Muscle layer of colon (tissue), 2 donors: ENCODE results near the gene NDUFAF3.
A peak's percentile ranks its signal among the peaks of the same experiment; 100 is the strongest.

Experiments used
- H3K27ac ChIP-seq: one replicate; pipeline ENCODE4 v1.7.0; 2013; ENCODE audit warnings: low read depth, mild to moderate bottlenecking, low read length, moderate library complexity
- H3K27me3 ChIP-seq, 2 donors: one replicate each; pipeline ENCODE4 v1.7.0; 2013; ENCODE audit warnings: low read length in 2 of 2, mild to moderate bottlenecking in 2 of 2; ENCODE audit not compliant: insufficient read depth in 2 of 2, control insufficient read depth in 1 of 2
- H3K36me3 ChIP-seq: one replicate; pipeline ENCODE4 v1.7.0; 2013; ENCODE audit warnings: mild to moderate bottlenecking, low read length; ENCODE audit not compliant: insufficient read depth
- H3K4me1 ChIP-seq: one replicate; pipeline ENCODE4 v1.7.0; 2013; ENCODE audit warnings: mild to moderate bottlenecking, low read length; ENCODE audit not compliant: insufficient read depth
- H3K4me3 ChIP-seq, 2 donors: one replicate each; pipeline ENCODE4 v1.7.0; 2013; ENCODE audit warnings: low read length in 2 of 2, low read depth in 1 of 2, mild to moderate bottlenecking in 1 of 2, moderate library complexity in 1 of 2
- H3K9ac ChIP-seq: one replicate; pipeline ENCODE4 v1.7.0; 2013; ENCODE audit warnings: low read length
- H3K9me3 ChIP-seq: one replicate; pipeline ENCODE4 v1.7.0; 2013; ENCODE audit warnings: mild to moderate bottlenecking, low read length
- donor health status: abdominal sarcoma.
- donor health status: Adenocarcinoma of cecum.

NDUFAF3 gene, protein sequence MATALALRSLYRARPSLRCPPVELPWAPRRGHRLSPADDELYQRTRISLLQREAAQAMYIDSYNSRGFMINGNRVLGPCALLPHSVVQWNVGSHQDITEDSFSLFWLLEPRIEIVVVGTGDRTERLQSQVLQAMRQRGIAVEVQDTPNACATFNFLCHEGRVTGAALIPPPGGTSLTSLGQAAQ

DNA sequence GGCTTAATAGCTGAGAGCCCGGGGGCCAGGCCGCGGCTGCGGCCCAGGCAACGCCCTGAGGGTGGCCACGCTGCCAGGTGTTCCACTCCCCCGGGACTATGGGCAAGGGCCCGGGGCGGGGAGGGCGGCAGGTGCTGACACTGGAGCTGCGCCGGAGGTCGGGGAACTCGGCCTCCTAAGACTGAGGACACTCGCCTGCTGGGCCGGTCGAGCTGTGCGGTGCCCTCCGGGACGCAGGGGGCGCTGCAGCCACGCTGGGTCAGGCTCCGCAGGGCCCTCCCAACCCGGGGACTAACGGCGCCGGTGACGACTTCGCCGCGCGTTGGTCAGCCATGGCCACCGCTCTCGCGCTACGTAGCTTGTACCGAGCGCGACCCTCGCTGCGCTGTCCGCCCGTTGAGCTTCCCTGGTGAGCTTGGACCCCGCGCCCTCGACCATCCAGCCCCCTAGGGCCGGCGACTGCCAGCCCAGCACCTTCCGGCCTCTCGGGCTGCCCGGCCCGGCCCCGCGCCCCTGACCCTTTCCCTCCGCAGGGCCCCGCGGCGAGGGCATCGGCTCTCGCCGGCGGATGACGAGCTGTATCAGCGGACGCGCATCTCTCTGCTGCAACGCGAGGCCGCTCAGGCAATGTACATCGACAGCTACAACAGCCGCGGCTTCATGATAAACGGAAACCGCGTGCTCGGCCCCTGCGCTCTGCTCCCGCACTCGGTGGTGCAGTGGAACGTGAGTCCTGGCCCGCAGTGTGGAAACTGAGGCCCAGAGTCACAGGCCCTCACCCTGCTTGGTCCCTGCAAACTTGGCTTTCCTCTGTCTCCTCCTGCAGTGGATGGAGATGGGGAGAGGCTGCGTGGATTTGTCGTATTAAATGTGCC lies at the start of gene NDUFAF3:
TSS of gene NDUFAF3 (plus strand) at position 309 of the 875 bp plus-strand sequence. CDS start at position 333, 24 bp downstream.
- Histone ChIP-seq H3K9ac (peak within 1 kb of the TSS; percentile 96), H3K4me1 (peaks cover 27% of the 10 kb centered on the region), H3K27ac (peak within 1 kb of the TSS; percentile 99), H3K4me3 (peak within 1 kb of the TSS; percentile 82 to 90), H3K36me3 (peaks cover 42% of the 10 kb centered on the region), H3K27me3 (no peaks in the 10 kb centered on the region), H3K9me3 (no peaks in the 10 kb centered on the region)

DNA sequence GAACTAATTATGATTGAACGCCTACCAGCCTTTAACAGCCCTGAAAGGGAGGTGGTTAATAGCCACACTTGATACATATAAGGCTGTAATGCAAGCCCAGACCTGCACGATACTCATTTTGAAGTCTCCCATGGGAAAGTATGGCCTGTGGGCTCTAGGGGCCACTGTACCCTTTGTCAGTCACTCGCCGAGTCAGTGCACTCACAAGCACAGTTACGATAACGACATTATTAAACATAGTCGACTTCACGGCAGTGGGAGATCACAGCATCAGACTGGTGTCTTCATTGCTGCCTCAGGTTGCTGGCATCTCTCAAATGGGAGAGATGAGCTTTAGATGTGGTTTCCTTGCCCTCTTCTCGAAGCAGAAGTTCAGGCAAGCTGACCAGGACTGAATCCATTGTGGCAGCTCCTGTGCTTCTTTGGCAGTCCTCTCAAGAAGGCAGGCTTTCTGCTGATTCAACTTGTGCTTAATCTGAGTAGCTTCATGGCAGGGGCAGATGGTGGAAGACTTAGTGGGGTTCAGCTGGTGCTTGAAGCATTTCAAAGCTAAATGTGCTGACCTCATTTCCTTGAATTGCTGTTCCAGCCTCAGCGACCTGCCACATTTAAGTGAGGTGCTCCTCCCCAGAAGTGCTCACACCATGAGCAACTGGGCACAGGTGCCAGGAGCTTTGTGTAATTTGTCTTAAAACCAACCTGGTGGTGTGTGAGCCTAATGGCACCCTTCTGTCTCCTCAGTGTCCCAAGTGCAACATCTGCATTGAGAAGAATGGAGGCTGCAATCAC lies 47.7 kb upstream of the NDUFAF3 start:
- Histone ChIP-seq H3K9ac (no peak overlapping the region), H3K4me1 (no peaks in the 10 kb centered on the region), H3K36me3 (peaks cover 88% of the 10 kb centered on the region), H3K9me3 (no peaks in the 10 kb centered on the region), H3K27ac (no peak overlapping the region), H3K27me3 (no peaks in the 10 kb centered on the region), H3K4me3 (no peak overlapping the region)

DNA sequence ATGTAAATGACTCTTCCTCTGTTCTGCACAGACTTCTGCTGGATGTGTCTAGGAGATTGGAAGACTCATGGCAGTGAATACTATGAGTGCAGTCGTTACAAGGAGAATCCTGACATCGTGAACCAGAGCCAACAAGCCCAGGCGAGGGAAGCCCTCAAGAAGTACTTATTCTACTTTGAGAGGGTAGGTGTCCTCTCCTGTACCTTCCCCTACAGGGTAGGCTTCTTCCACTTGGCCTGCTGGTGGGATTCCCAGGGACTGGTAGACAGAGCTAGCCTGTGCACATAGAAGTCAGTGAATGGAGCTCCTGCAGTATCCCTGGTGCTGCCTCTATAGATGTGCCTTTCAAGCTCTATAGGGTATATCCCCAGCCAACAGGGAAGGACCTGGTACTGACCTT lies 42.5 kb upstream of the NDUFAF3 start:
- Histone ChIP-seq H3K4me3 (no peak overlapping the region), H3K9me3 (no peaks in the 10 kb centered on the region), H3K4me1 (no peaks in the 10 kb centered on the region), H3K27me3 (no peaks in the 10 kb centered on the region), H3K27ac (no peak overlapping the region), H3K9ac (no peak overlapping the region), H3K36me3 (peaks cover 86% of the 10 kb centered on the region)

DNA sequence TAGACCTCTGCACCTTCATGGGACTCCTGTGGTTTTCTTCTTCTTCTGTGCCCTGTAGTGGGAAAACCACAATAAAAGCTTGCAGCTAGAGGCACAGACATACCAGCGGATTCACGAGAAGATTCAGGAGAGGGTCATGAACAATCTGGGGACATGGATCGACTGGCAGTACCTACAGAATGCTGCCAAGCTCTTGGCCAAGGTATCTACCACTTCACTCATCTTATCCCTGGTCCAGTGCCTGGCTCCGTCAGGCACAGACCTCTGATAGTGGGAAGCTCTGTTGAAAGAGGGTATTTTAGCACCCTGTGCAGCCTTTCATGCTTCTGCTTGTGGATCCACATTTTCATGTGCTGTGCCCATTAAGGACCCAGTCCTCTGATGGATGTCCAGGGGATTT lies 41.6 kb upstream of the NDUFAF3 start:
- H3K27ac ChIP-seq, result no peak overlapping the region
- H3K4me1 ChIP-seq, result no peaks in the 10 kb centered on the region
- H3K4me3 ChIP-seq, result no peak overlapping the region
- no peaks in the 10 kb centered on the region for H3K9me3 ChIP-seq
- H3K9ac ChIP-seq, result no peak overlapping the region
- no peaks in the 10 kb centered on the region for H3K27me3 ChIP-seq
- H3K36me3 ChIP-seq, result peaks cover 86% of the 10 kb centered on the region

DNA sequence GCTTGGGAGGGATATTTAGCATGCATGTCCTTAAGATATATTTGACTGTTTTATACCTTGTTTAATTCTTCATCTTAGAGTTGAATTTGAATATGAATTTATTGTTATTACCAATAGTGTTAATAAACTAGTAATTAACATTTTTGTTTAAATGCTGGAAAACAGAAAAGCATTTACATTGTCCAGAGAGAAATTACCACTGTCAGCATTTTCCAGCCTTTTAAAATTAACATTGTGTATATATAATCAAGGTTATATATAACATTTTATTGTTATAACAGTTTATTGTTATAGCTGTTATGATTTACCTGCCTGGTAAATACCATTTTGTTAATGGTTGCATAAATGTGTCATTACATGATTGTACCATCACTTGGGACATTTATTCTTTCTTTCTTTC lies 39.9 kb upstream of the NDUFAF3 start:
- H3K36me3 ChIP-seq, result peaks cover 82% of the 10 kb centered on the region
- H3K27me3 ChIP-seq, result no peaks in the 10 kb centered on the region
- H3K9me3 ChIP-seq, result no peaks in the 10 kb centered on the region
- H3K9ac ChIP-seq, result no peak overlapping the region
- no peak overlapping the region for H3K4me3 ChIP-seq
- H3K27ac ChIP-seq, result no peak overlapping the region
- no peaks in the 10 kb centered on the region for H3K4me1 ChIP-seq

DNA sequence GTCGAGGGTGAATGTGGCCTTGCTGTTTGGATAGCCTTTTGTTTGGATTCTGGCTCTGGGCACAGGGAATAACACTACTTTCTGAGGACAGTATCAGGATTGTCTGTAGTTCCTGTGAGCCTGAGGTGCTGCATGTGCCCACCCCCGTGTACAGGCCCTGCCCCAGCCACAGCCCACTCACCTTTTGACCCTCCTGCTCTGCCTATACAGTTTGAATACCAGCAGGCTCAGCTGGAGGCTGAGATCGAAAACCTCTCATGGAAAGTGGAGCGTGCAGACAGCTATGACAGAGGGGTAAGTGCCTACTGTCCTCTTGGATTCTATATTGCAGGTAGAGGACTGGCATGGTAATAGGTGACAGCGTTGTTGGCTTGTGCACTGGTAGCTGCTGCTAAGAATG lies 39.2 kb upstream of the NDUFAF3 start:
- no peak overlapping the region for H3K4me3 ChIP-seq
- no peaks in the 10 kb centered on the region for H3K27me3 ChIP-seq
- peaks cover 75% of the 10 kb centered on the region for H3K36me3 ChIP-seq
- H3K4me1 ChIP-seq, result no peaks in the 10 kb centered on the region
- no peaks in the 10 kb centered on the region for H3K9me3 ChIP-seq
- no peak overlapping the region for H3K27ac ChIP-seq
- no peak overlapping the region for H3K9ac ChIP-seq

DNA sequence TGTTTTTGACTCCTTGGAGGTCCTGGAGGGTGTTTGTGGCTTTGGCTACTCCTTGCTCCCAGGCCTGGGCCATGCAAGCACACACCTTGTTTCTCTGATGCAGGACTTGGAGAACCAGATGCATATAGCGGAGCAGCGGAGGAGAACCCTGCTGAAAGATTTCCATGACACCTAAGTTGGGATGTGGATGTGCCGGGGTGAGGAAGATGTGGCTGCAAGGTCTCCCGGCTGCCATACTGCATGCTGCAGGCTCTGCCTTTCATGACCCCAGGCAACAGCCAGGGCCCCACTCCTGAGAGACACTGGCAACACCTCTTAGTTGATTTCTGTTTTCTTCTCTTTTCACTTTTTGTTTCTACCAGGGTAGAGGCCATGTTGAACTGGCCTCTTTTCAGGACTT lies 38.8 kb upstream of the NDUFAF3 start:
- Histone ChIP-seq H3K4me1 (no peaks in the 10 kb centered on the region), H3K36me3 (peaks cover 71% of the 10 kb centered on the region), H3K27ac (no peak overlapping the region), H3K9ac (no peak overlapping the region), H3K27me3 (no peaks in the 10 kb centered on the region), H3K4me3 (no peak overlapping the region), H3K9me3 (no peaks in the 10 kb centered on the region)

DNA sequence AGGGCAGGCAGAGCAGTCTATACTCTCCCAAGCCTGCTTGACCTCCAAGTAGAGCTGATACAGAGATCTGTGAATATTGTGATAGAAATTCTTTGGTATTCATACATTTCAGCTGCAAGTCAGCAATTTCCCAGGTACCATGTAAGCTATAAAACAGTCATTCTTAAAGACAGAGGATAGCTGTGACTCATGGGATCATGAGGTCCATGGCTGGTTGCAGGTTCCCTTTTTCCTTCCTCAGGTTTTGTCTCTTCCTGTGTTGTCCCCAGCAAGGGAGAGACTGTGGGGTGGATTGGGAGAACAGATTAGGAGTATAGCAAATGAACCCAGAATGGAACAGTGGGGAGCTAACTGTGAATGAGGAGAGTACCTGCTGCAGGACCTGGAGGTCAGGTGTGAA lies 37.3 kb upstream of the NDUFAF3 start:
- H3K4me3 ChIP-seq, result no peak overlapping the region
- H3K9me3 ChIP-seq, result no peaks in the 10 kb centered on the region
- H3K27me3 ChIP-seq, result no peaks in the 10 kb centered on the region
- H3K27ac ChIP-seq, result no peak overlapping the region
- peaks cover 6% of the 10 kb centered on the region for H3K4me1 ChIP-seq
- H3K9ac ChIP-seq, result no peak overlapping the region
- peaks cover 63% of the 10 kb centered on the region for H3K36me3 ChIP-seq

DNA sequence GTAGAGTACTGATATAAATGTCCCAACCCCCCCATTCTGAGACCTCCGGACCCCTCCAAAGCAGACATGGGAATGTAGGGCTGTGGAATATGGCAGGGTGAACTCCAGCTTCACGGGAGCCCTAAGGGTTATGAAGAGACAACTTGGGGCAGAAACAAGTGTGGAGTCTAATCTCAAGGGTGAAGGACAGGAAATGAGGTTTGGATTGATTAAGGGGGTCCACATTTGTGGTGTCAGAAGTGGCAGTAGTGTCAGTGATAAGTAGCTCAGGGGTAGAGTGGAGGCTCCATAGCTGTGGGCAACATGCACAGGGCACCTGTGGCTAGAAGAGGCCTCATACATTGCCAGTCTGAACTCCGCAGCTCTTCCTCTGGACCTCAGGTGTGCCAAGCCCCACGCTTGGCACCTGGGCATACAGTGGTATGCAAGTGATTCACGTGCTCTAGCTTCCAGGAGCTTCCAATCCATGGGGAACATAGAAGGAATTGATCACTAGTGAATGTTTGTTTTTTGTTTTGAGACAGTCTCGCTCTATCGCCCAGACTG lies 36.0 kb upstream of the NDUFAF3 start:
- H3K4me1 ChIP-seq, result peaks cover 9% of the 10 kb centered on the region
- H3K9ac ChIP-seq, result no peak overlapping the region
- no peak overlapping the region for H3K27ac ChIP-seq
- no peak overlapping the region for H3K4me3 ChIP-seq
- peaks cover 52% of the 10 kb centered on the region for H3K36me3 ChIP-seq
- H3K27me3 ChIP-seq, result no peaks in the 10 kb centered on the region
- no peaks in the 10 kb centered on the region for H3K9me3 ChIP-seq

DNA sequence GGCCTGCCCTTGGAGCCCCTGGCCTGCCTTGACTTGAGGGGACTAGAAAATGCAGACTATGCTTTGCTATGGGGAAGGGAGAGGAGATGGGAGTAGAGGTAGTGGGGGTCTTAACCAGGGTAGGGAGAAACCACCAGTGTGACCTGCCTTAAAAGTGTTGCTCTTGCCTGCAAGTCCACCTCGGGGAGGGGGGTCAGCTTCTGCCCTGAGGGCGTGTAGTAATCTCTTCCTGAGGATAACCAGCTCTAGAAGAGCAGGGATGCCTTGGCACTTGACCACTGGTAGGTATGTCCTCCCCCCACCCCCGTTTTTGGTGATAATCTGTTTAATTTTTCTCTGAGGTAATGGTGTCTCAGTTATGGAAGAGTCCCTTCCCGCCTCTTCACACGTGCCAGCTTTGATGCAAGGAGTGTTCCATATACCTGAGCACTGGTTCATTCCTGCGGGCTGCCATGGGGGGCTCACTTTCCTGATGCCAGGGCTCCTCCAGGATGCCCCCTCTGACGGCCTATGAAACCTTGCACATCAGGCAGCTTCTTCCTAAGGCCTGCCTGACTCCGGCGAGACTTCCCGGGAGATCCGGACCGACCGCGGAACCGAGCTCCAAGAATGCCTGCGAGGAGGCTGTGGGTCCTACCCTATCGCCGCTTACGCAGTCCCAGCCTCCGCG lies 32.7 kb upstream of the NDUFAF3 start:
- H3K27me3 ChIP-seq, result no peaks in the 10 kb centered on the region

More for the DNA sequence above, 32.7 kb upstream of the NDUFAF3 start:
- Histone ChIP-seq H3K9me3 (no peaks in the 10 kb centered on the region), H3K27ac (peak overlapping the region; percentile 97), H3K9ac (peak overlapping the region; percentile 97), H3K4me3 (peak overlapping the region; percentile 63 to 94), H3K36me3 (peaks cover 23% of the 10 kb centered on the region), H3K4me1 (peaks cover 18% of the 10 kb centered on the region)
